Tibial nerve (tissue), 4 donors: ENCODE results near the gene SPOCK1.

Source experiments
- EP300 ChIP-seq, 2 donors: sonication (generic); formaldehyde crosslinking; IDR thresholded peaks; one replicate each; pipeline ENCODE4 v1.6.1; 2017; ENCODE audit warnings: antibody characterized with exemption in 2 of 2, mild to moderate bottlenecking in 1 of 2
- POLR2A ChIP-seq, 2 donors: fragments of 450-650 bp; IDR thresholded peaks; one replicate each; pipeline ENCODE4 v1.6.1; 2017; ENCODE audit warnings: antibody characterized with exemption in 2 of 2, mild to moderate bottlenecking in 2 of 2, moderate library complexity in 2 of 2
- TF ChIP-seq, protein P1 (sequence below), 5 experiments: fragments of 200-600 bp in 3 of 5; fragments of 450-650 bp in 2 of 5; sonication (generic) in 3 of 5; IDR thresholded peaks; one replicate each; pipeline ENCODE4 v1.5.1; 2016 to 2019; ENCODE audit warnings: antibody characterized with exemption in 5 of 5, mild to moderate bottlenecking in 3 of 5, moderate library complexity in 2 of 5

- TF ChIP-seq, protein P1, sequence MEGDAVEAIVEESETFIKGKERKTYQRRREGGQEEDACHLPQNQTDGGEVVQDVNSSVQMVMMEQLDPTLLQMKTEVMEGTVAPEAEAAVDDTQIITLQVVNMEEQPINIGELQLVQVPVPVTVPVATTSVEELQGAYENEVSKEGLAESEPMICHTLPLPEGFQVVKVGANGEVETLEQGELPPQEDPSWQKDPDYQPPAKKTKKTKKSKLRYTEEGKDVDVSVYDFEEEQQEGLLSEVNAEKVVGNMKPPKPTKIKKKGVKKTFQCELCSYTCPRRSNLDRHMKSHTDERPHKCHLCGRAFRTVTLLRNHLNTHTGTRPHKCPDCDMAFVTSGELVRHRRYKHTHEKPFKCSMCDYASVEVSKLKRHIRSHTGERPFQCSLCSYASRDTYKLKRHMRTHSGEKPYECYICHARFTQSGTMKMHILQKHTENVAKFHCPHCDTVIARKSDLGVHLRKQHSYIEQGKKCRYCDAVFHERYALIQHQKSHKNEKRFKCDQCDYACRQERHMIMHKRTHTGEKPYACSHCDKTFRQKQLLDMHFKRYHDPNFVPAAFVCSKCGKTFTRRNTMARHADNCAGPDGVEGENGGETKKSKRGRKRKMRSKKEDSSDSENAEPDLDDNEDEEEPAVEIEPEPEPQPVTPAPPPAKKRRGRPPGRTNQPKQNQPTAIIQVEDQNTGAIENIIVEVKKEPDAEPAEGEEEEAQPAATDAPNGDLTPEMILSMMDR (IDR thresholded peaks at IDR 0.05) = no peak
- TF ChIP-seq POLR2A (IDR thresholded peaks at IDR 0.05) = no peak
- TF ChIP-seq EP300 (IDR thresholded peaks at IDR 0.05) = no peak
These were observed 463.6 kb downstream of the SPOCK1 start for GRCh38 chr5:137035480-137035878.
